PC-3 (cell line): Measurements from ENCODE around the gene STAT1.
A peak's percentile ranks its signal among the peaks of the same experiment; 100 is the strongest.

ENCODE experiments used
- EZH2phosphoT487 ChIP-seq: fragments of 300-600 bp; sonication (generic); IDR thresholded peaks from 2 replicates; pipeline ENCODE4 v1.6.1; 2018; ENCODE audit warnings: mild to moderate bottlenecking, antibody characterized with exemption, low read length, borderline replicate concordance
- TF ChIP-seq, protein P1 (sequence below): fragments of 300-600 bp; sonication (generic); conservative IDR thresholded peaks from 2 replicates; pipeline ENCODE4 v1.5.1; 2017; ENCODE audit warnings: antibody characterized with exemption, low read depth, mild to moderate bottlenecking, low read length

DNA sequence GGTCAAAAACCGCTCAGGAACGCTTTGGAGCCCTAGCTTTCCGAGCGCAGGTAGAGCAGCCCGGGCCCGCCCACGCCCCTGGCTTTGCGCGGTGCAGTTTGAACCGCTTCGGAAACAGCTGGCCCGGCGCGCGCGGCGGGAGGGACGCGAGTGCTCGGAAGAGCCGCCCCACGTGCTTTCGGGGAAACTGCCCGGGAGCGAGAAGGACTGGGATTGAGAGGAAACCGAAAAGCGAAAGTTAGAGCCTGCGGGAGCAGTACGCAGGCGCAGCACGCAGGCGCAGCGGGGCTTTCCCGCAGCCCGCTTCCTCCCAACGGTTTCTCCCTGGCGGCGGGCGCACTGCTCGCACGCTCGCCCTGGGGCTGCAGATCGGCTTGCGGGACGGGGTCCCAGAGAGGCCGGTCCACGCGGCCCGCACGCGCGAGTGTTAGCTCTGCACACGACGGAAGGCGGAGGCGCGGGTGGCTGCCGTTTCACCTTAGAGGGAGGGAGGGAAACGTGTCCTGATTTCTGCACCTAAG is 6.3 kb upstream of the STAT1 start:
- TF ChIP-seq, protein P1, sequence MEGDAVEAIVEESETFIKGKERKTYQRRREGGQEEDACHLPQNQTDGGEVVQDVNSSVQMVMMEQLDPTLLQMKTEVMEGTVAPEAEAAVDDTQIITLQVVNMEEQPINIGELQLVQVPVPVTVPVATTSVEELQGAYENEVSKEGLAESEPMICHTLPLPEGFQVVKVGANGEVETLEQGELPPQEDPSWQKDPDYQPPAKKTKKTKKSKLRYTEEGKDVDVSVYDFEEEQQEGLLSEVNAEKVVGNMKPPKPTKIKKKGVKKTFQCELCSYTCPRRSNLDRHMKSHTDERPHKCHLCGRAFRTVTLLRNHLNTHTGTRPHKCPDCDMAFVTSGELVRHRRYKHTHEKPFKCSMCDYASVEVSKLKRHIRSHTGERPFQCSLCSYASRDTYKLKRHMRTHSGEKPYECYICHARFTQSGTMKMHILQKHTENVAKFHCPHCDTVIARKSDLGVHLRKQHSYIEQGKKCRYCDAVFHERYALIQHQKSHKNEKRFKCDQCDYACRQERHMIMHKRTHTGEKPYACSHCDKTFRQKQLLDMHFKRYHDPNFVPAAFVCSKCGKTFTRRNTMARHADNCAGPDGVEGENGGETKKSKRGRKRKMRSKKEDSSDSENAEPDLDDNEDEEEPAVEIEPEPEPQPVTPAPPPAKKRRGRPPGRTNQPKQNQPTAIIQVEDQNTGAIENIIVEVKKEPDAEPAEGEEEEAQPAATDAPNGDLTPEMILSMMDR: no peak
- peak; percentile 88 for TF ChIP-seq EZH2phosphoT487
